KOPT-K1 (cell line): ENCODE measurements around the gene NEDD4L.

ENCODE experiments used
- H3K27ac ChIP-seq: fragments of 200-600 bp; sonication (generic); 2 replicates; pipeline ENCODE4 v1.5.1; 2016; ENCODE audit warnings: antibody characterized with exemption, mild to moderate bottlenecking, low read depth, low read length; ENCODE audit not compliant: poor library complexity, severe bottlenecking
- H3K36me3 ChIP-seq: fragments of 200-600 bp; sonication (generic); 2 replicates; pipeline ENCODE4 v1.5.1; 2017; ENCODE audit warnings: antibody characterized with exemption, mild to moderate bottlenecking, low read length, moderate library complexity; ENCODE audit not compliant: insufficient read depth
- H3K9me3 ChIP-seq: fragments of 200-600 bp; sonication (generic); 2 replicates; pipeline ENCODE4 v1.5.1; 2017; ENCODE audit warnings: antibody characterized with exemption, low read length, mild to moderate bottlenecking; ENCODE audit not compliant: insufficient read depth, poor library complexity, severe bottlenecking

Gene NEDD4L

GRCh38 chr18:58125756-58126155, 81.7 kb downstream of the NEDD4L start:
- Histone ChIP-seq H3K27ac (no peak overlapping the region), H3K9me3 (no peaks in the 10 kb centered on the region), H3K36me3 (no peaks in the 10 kb centered on the region)

- H3K9me3 ChIP-seq = no peaks in the 10 kb centered on the region
- no peak overlapping the region for H3K27ac ChIP-seq
- H3K36me3 ChIP-seq = no peaks in the 10 kb centered on the region
Measured at GRCh38 chr18:58128381-58129374, 84.7 kb downstream of the NEDD4L start.

DNA sequence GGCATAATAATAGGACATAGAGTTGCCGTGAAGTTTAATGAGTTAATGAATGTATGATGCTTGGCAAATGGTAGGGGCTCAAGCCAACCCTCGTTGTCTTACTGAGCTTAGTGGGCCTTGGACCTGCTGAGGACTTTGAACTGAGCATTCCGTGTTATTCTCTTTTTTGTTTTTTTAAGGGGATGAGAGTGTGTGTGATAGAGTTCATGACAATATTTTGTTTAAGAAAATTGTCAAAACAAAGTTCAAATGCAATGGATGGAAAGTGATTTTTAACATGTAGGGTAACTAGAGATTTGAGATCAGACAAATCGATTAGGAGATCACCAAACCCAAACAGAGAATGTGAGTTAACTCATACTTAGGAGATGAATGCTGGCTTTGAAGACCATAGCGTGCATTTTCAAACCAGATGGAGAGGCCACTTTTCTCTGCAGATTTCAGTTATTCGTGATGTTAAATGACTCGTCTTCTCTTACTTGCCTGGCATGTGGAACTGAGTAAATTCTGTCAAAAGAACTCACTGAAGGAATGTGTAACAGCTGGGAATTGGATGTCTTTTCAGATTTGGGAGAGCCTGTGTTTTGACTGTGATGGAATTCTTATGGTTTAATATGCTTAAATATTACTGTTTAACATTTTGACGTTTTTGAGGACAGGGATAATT, 88.7 kb downstream of the NEDD4L start:
- H3K36me3 ChIP-seq = no peaks in the 10 kb centered on the region
- H3K27ac ChIP-seq = no peak overlapping the region
- no peaks in the 10 kb centered on the region for H3K9me3 ChIP-seq

- no peak overlapping the region for H3K27ac ChIP-seq
- no peaks in the 10 kb centered on the region for H3K36me3 ChIP-seq
- H3K9me3 ChIP-seq = no peaks in the 10 kb centered on the region
Measured at GRCh38 chr18:58135183-58135641, 91.2 kb downstream of the NEDD4L start.

DNA sequence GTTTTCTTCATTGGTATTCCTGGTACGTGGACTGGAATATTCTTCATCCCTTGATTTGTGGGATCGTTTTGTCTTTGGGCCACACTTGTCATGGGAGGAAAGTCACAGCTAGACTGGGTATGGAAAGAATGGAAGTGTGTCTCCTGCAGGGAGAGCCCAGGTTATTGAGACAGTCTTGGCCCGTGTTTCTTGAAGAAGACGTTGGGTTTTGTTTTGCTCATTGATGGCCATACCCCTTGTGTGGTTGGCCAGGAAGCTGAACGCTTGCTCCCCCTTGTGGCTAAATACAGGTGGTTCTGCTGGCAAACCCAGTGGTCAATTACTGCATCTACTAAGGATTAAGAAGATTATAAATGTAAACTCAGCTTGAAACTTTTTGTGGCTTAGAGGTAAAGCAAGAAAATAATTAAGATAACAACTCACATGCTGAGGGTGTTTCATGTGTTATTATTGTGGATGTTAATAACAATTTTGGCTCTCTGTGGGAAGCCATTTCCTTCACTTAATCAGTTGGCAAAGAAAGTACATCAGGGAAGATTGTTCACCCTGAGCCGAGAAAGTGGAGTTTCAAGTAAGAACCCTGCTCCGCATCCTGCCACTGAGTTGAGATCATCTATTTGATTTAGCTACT, 91.8 kb downstream of the NEDD4L start:
- H3K36me3 ChIP-seq = no peaks in the 10 kb centered on the region
- H3K27ac ChIP-seq = no peak overlapping the region
- no peaks in the 10 kb centered on the region for H3K9me3 ChIP-seq

- no peaks in the 10 kb centered on the region for H3K9me3 ChIP-seq
- H3K36me3 ChIP-seq = no peaks in the 10 kb centered on the region
- no peak overlapping the region for H3K27ac ChIP-seq
Measured at GRCh38 chr18:58136879-58137278, 92.9 kb downstream of the NEDD4L start.

DNA sequence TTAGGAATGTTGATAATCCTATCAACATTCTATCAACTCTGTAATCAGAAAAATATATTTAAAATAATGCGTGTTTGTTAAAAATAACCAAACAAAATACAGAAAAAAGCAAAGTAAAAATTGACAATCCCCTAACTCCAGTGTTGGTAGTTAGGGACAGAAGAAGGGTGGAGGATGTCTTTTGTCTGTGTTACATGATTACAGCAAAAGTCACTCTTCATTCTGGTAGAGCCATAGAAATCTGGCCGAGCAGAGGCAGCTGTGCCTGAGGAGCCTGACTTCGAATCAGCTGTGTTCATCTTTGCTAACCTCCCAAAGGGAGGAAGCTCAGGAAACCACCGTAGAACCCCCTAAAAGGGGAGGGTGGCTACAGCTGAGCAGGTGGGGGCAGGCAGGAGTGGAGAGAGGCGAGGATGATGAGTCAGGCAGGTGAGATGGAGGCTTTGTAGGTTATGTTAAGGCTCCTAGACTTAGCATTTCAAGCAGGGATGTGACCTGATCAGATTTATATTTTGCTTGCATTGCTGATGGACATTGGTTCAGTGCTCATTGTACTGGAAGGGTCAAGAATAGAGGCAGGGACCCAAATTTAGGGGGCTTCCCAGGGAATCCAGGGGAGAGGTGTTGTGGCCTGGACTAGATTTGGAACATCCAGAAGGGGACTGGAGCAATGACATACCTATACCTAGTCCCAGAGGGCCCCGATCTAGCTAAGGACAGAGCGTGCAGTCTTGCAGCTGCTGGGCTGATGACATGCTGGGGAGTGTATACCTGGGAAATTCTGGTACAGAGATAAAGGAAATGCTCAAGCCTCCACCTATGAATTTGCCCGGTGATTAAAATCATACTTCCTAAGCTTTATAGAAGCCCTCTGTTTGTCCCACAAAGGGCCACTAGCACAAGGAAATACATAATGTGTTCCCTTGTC, 95.7 kb downstream of the NEDD4L start:
- no peaks in the 10 kb centered on the region for H3K36me3 ChIP-seq
- H3K9me3 ChIP-seq = peaks cover 5% of the 10 kb centered on the region
- H3K27ac ChIP-seq = no peak overlapping the region

- no peak overlapping the region for H3K27ac ChIP-seq
- H3K9me3 ChIP-seq = peaks cover 5% of the 10 kb centered on the region
- no peaks in the 10 kb centered on the region for H3K36me3 ChIP-seq
Measured at GRCh38 chr18:58140387-58141325, 96.6 kb downstream of the NEDD4L start.

- peaks cover 5% of the 10 kb centered on the region for H3K9me3 ChIP-seq
- no peak overlapping the region for H3K27ac ChIP-seq
Measured at GRCh38 chr18:58143386-58143785, 99.4 kb downstream of the NEDD4L start.

GRCh38 chr18:58144106-58144505, 100.1 kb downstream of the NEDD4L start:
- Histone ChIP-seq H3K36me3 (no peaks in the 10 kb centered on the region), H3K27ac (no peak overlapping the region), H3K9me3 (peaks cover 5% of the 10 kb centered on the region)

More at GRCh38 chr18:58143386-58143785, 99.4 kb downstream of the NEDD4L start:
- H3K36me3 ChIP-seq = no peaks in the 10 kb centered on the region

GRCh38 chr18:58144671-58145285, 100.8 kb downstream of the NEDD4L start:
- H3K36me3 ChIP-seq = no peaks in the 10 kb centered on the region
- peaks cover 5% of the 10 kb centered on the region for H3K9me3 ChIP-seq
- H3K27ac ChIP-seq = no peak overlapping the region

DNA sequence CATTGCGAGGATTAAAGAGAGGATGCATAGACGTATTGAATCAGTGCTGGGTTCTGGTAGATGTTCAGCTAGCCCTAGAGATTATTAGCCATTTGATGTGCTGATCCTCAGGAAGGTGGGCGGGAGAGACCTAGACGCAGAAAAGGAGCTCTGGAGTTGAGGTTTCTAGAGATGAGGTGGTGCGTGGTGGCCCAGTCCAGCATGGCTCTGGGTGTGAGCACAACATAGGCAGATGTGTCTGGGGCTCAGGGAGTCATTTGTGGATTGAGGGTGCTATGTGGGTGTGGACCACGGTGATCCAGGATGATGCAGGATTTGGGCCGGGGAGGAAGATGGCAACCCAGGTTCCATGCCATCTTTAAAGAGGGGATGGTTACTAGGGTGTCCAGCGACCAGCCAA, 102.1 kb downstream of the NEDD4L start:
- peaks cover 5% of the 10 kb centered on the region for H3K9me3 ChIP-seq
- no peak overlapping the region for H3K27ac ChIP-seq
- no peaks in the 10 kb centered on the region for H3K36me3 ChIP-seq

GRCh38 chr18:58148954-58149471, 105.0 kb downstream of the NEDD4L start:
- peaks cover 2% of the 10 kb centered on the region for H3K9me3 ChIP-seq
- H3K36me3 ChIP-seq = no peaks in the 10 kb centered on the region
- no peak overlapping the region for H3K27ac ChIP-seq
